Activated CD4-positive, alpha-beta T cell treated with anti-CD3 and anti-CD28 coated beads for 36 hours (primary cell): ENCODE measurements around the gene ROGDI. TPM values are rescaled to one million over a fixed set of nuclear protein-coding genes. Genes with fewer than 3 reads are reported as not detected.

Experiments used
- ATAC-seq: fragments of 200-7000 bp; cut with Tn5 transposase; one replicate; pipeline ENCODE4 v1.10.0; 2021; ENCODE audit warnings: mild to moderate bottlenecking, moderate library complexity
- CTCF ChIA-PET: fragments of 350-600 bp; sonication (Branson Sonifier 250); formaldehyde crosslinking; loops from one replicate; lab custom pipeline; 2021; ENCODE audit warnings: antibody characterized with exemption; lab: Charles Lee
- POLR2A ChIA-PET: fragments of 350-600 bp; sonication (Branson Sonifier 250); formaldehyde crosslinking; loops from one replicate; lab custom pipeline; 2021; ENCODE audit warnings: antibody characterized with exemption, inconsistent platforms; lab: Charles Lee
- DNase-seq: peaks from one replicate; pipeline ENCODE4 v3.0.0-alpha.2; 2020
- H3K27ac Mint-ChIP-seq: one replicate; pipeline ENCODE4 v1.8.0; 2021; ENCODE audit warnings: mixed read lengths
- H3K27me3 Mint-ChIP-seq: one replicate; pipeline ENCODE4 v1.8.0; 2021; ENCODE audit warnings: mixed read lengths
- H3K36me3 Mint-ChIP-seq: one replicate; pipeline ENCODE4 v1.8.0; 2021; ENCODE audit warnings: low read depth, mixed read lengths
- H3K4me1 Mint-ChIP-seq: one replicate; pipeline ENCODE4 v1.8.0; 2021; ENCODE audit warnings: mixed read lengths
- H3K4me3 Mint-ChIP-seq: one replicate; pipeline ENCODE4 v1.8.0; 2021; ENCODE audit warnings: mild to moderate bottlenecking, moderate library complexity, mixed read lengths
- H3K9me3 Mint-ChIP-seq: one replicate; pipeline ENCODE4 v1.8.0; 2021; ENCODE audit warnings: low read depth, mixed read lengths
- intact Hi-C, 2 experiments: fragments of 100-400 bp; cut with DNase I in 1 of 2; cut with micrococcal nuclease in 1 of 2; formaldehyde crosslinking; loops; one replicate each; pipeline versions ENCODE4 v1.14.2 to v1.15.1; 2022 to 2024; cut with DNase I, micrococcal nuclease
- total RNA-seq, 2 experiments: library from RNA; stranded (reverse); gene quantifications; one replicate each; pipeline ENCODE4 v1.2.3, GENCODE V29; 2021

ROGDI gene
- total RNA-seq, 2 experiments from 2014 or later, result 3.7 to 7.3 TPM

- Mint-ChIP-seq H3K9me3 (no peaks in the 10 kb centered on the region), H3K27me3 (no peaks in the 10 kb centered on the region), H3K27ac (no peak overlapping the region), H3K4me1 (peaks cover 2% of the 10 kb centered on the region), H3K4me3 (no peak overlapping the region), H3K36me3 (peaks cover 61% of the 10 kb centered on the region)
- POLR2A ChIA-PET, result interaction anchor here (0.6 kb wide), 1 partner anchor 525 kb away, joined by 7 read pairs; no protein-coding TSS in a partner anchor
- no peak for DNase-seq
- peak; percentile 30 for ATAC-seq
- CTCF ChIA-PET, result interaction anchor here (1.0 kb wide), 1 partner anchor 40 kb away, joined by 3 read pairs; no protein-coding TSS in a partner anchor
- intact Hi-C loops, result no loop called here
Observed at GRCh38 chr16:4833584-4833983, 31.2 kb upstream of the ROGDI start.

DNA sequence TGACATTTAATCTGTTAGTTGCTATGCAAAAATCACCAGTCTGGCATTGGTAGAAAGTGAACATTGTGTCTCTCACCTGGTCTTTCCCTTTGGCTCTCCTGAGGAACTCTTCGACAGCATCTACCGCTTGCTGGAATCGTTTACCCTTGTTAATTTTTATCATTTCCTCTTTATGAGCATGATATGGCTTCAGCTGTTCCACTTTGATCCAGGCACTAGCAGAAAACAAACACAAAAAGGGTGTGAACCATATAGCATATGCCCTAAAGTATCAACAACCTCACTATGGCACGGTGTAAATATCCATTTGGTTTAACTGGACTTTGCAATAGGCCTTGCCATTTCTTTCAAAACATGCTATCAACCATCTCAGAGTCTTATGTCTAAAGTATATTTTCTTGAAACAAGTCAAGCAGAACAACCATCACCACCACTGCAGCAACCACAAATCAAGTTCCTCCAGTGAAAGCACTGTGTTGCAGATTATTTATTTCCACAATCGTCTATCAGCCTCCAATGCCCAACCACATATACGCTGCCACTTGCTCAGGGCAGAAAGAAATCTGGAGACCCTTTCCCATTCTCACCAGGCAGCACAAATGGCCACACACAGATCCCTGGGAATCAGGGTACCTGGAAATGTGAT is 30.4 kb upstream of the ROGDI start:
- peaks cover 60% of the 10 kb centered on the region for H3K36me3 Mint-ChIP-seq
- H3K4me1 Mint-ChIP-seq, result peaks cover 2% of the 10 kb centered on the region
- H3K4me3 Mint-ChIP-seq, result no peak overlapping the region
- intact Hi-C loops, result no loop called here
- ATAC-seq (no peak), DNase-seq (no peak)
- no peaks in the 10 kb centered on the region for H3K9me3 Mint-ChIP-seq
- no peaks in the 10 kb centered on the region for H3K27me3 Mint-ChIP-seq
- POLR2A ChIA-PET, result no interaction called here
- CTCF ChIA-PET, result interaction anchor here (0.6 to 0.7 kb wide), 2 partner anchors 24 to 44 kb away, joined by 3 to 4 read pairs; partner anchors contain the start of gene SEPTIN12
- no peak overlapping the region for H3K27ac Mint-ChIP-seq

- ATAC-seq (no peak), DNase-seq (no peak)
- H3K27me3 Mint-ChIP-seq, result no peaks in the 10 kb centered on the region
- CTCF ChIA-PET, result no interaction called here
- POLR2A ChIA-PET, result no interaction called here
- no peak overlapping the region for H3K27ac Mint-ChIP-seq
- no peak overlapping the region for H3K4me3 Mint-ChIP-seq
- no peaks in the 10 kb centered on the region for H3K9me3 Mint-ChIP-seq
- H3K4me1 Mint-ChIP-seq, result peaks cover 2% of the 10 kb centered on the region
- peaks cover 61% of the 10 kb centered on the region for H3K36me3 Mint-ChIP-seq
- intact Hi-C loops, result no loop called here
Observed at GRCh38 chr16:4831616-4832015, 29.2 kb upstream of the ROGDI start.

GRCh38 chr16:4830408-4830807 is 28.0 kb upstream of the ROGDI start:
- H3K27me3 Mint-ChIP-seq, result no peaks in the 10 kb centered on the region
- no peak overlapping the region for H3K27ac Mint-ChIP-seq
- POLR2A ChIA-PET, result interaction anchor here (0.7 kb wide), 1 partner anchor 28 kb away, joined by 3 read pairs; no protein-coding TSS in a partner anchor
- H3K4me1 Mint-ChIP-seq, result peaks cover 2% of the 10 kb centered on the region
- intact Hi-C loops, result no loop called here
- H3K36me3 Mint-ChIP-seq, result peaks cover 56% of the 10 kb centered on the region
- no peak overlapping the region for H3K4me3 Mint-ChIP-seq
- DNase-seq (no peak), ATAC-seq (no peak)
- CTCF ChIA-PET, result no interaction called here
- H3K9me3 Mint-ChIP-seq, result no peaks in the 10 kb centered on the region

- CTCF ChIA-PET, result no interaction called here
- H3K27ac Mint-ChIP-seq, result no peak overlapping the region
- H3K9me3 Mint-ChIP-seq, result no peaks in the 10 kb centered on the region
- peaks cover 1% of the 10 kb centered on the region for H3K4me1 Mint-ChIP-seq
- POLR2A ChIA-PET, result no interaction called here
- H3K36me3 Mint-ChIP-seq, result peaks cover 56% of the 10 kb centered on the region
- intact Hi-C loops, result no loop called here
- no peaks in the 10 kb centered on the region for H3K27me3 Mint-ChIP-seq
- no peak for ATAC-seq
- no peak overlapping the region for H3K4me3 Mint-ChIP-seq
- DNase-seq, result no peak
Observed at GRCh38 chr16:4828567-4829321, 26.3 kb upstream of the ROGDI start.

GRCh38 chr16:4826980-4827379 is 24.5 kb upstream of the ROGDI start:
- Mint-ChIP-seq H3K27me3 (no peaks in the 10 kb centered on the region), H3K4me1 (no peaks in the 10 kb centered on the region), H3K4me3 (no peak overlapping the region), H3K36me3 (peaks cover 48% of the 10 kb centered on the region), H3K27ac (no peak overlapping the region), H3K9me3 (no peaks in the 10 kb centered on the region)
- POLR2A ChIA-PET, result no interaction called here
- CTCF ChIA-PET, result no interaction called here
- ATAC-seq (no peak), DNase-seq (no peak)
- intact Hi-C loops, result no loop called here

DNA sequence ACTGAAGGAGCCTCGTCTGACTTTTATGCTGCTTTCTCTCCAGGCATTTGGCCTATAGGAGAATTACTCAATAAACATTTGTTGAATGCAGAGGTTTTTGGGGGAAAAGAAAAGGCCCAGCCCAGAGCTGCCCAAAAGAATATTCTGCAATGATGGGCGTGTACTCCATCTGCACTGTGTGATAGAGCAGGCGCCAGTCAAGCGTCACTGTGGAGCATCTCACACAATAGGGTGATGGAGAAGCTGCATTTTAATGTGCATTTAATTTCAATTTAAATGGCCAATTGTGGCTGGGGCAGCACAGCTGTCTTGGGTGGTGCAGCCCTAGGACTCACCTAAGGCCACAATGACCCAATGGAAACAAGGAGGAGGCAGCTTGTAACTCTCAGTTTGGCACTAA is 24.1 kb upstream of the ROGDI start:
- DNase-seq, result no peak
- H3K4me1 Mint-ChIP-seq, result no peaks in the 10 kb centered on the region
- CTCF ChIA-PET, result no interaction called here
- H3K4me3 Mint-ChIP-seq, result no peak overlapping the region
- intact Hi-C loops, result no loop called here
- no peak overlapping the region for H3K27ac Mint-ChIP-seq
- POLR2A ChIA-PET, result no interaction called here
- H3K36me3 Mint-ChIP-seq, result peaks cover 44% of the 10 kb centered on the region
- no peak for ATAC-seq
- H3K9me3 Mint-ChIP-seq, result no peaks in the 10 kb centered on the region
- H3K27me3 Mint-ChIP-seq, result no peaks in the 10 kb centered on the region

DNA sequence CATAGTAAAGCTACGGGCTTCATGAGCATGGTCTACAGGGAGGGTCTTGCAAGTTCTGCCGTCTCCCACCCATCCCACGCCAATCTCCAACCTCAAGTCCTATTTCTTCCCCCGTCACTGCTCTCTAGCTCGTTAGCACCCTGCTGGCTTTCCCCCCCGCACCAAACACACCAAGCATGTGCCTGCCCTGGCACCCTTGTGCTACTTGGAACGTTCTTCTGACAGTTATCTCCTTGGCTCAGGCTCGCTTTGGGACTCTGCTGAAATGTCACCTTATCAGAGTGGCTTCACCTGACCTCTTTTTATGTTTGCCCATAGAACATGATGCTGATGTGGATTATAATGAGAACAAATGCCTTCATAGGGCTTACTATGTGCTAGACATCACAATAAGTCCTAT is 22.8 kb upstream of the ROGDI start:
- CTCF ChIA-PET, result no interaction called here

DNA sequence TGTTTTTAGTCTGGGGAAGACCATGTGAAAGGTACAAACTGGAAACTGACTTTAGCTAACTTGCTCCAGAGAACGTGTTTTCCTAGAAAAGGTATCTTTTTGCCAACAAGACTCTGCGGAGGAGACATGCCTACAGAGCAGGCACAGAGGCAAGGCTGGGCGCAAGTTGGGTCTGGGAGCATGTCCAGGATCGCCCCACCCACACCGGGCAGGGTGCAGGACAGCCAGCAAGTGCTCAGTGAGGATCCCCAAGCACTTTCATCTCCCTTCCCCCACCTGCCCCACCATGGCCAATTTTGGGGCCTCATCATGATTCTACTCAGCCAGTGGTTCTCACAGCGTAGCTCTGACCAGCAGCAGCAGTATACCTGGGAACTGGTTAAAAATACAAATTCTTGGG is 18.2 kb upstream of the ROGDI start:
- Mint-ChIP-seq H3K4me1 (no peaks in the 10 kb centered on the region), H3K9me3 (no peaks in the 10 kb centered on the region), H3K36me3 (peaks cover 37% of the 10 kb centered on the region), H3K27ac (no peak overlapping the region), H3K4me3 (no peak overlapping the region), H3K27me3 (no peaks in the 10 kb centered on the region)
- CTCF ChIA-PET, result interaction anchor here (0.6 kb wide), 1 partner anchor 210 kb away, joined by 3 read pairs; no protein-coding TSS in a partner anchor
- intact Hi-C loops, result no loop called here
- POLR2A ChIA-PET, result no interaction called here
- DNase-seq, result no peak
- no peak for ATAC-seq

More for the DNA sequence above, 22.8 kb upstream of the ROGDI start:
- intact Hi-C loops, result no loop called here
- H3K36me3 Mint-ChIP-seq, result peaks cover 35% of the 10 kb centered on the region
- no peaks in the 10 kb centered on the region for H3K27me3 Mint-ChIP-seq
- POLR2A ChIA-PET, result interaction anchor here (0.7 kb wide), 1 partner anchor 22 kb away, joined by 3 read pairs; the partner anchor contains the start of gene ROGDI
- ATAC-seq (no peak), DNase-seq (no peak)
- H3K4me1 Mint-ChIP-seq, result no peaks in the 10 kb centered on the region
- H3K27ac Mint-ChIP-seq, result no peak overlapping the region
- no peaks in the 10 kb centered on the region for H3K9me3 Mint-ChIP-seq
- H3K4me3 Mint-ChIP-seq, result no peak overlapping the region

DNA sequence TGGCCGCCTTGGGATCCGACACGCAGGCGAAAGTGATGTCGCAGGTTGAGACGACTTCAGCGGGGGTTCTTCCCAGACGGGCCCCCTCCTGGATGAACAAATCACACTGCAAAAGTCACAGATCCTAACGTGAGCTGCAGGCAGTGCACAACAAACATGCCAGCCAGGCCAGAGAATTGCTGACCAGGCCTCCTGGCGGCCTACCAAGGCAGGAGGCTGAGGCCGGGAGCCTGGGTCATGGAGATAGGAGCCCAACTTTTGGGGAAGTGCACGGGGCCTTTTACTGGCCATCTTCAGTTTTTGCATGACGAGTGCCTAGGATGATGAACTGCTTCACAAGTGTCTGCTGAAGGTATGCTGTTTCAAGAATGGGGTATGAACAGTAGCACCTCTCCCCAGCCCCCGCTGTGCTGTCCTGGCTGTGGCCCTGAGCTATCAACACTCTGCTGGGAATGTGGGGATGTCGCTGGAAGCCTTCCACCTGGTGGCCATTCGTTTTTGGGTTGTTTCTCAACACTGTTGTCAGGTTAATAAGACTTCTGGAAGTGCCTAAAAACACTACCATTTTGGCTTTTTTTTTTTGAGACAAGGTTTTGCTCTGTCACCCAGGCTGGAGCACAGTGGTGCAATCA is 12.2 kb upstream of the ROGDI start:
- no peak overlapping the region for H3K4me3 Mint-ChIP-seq
- no peaks in the 10 kb centered on the region for H3K9me3 Mint-ChIP-seq
- H3K27ac Mint-ChIP-seq, result no peak overlapping the region
- ATAC-seq, result no peak
- intact Hi-C loops, result no loop called here
- ChIA-PET CTCF (no interaction called here), POLR2A (no interaction called here)
- peaks cover 46% of the 10 kb centered on the region for H3K36me3 Mint-ChIP-seq
- no peak for DNase-seq
- no peaks in the 10 kb centered on the region for H3K4me1 Mint-ChIP-seq
- H3K27me3 Mint-ChIP-seq, result no peaks in the 10 kb centered on the region

GRCh38 chr16:4814046-4814445 is 11.6 kb upstream of the ROGDI start:
- ChIA-PET POLR2A (no interaction called here), CTCF (no interaction called here)
- H3K27ac Mint-ChIP-seq, result no peak overlapping the region
- no peak overlapping the region for H3K4me3 Mint-ChIP-seq
- no peak for ATAC-seq
- DNase-seq, result no peak
- H3K36me3 Mint-ChIP-seq, result peaks cover 44% of the 10 kb centered on the region
- no peaks in the 10 kb centered on the region for H3K9me3 Mint-ChIP-seq
- intact Hi-C loops, result no loop called here
- no peaks in the 10 kb centered on the region for H3K27me3 Mint-ChIP-seq
- no peaks in the 10 kb centered on the region for H3K4me1 Mint-ChIP-seq
